NCI-H2107 (cell line): ENCODE data around the gene RBP4.
"Not testable (repeated sequence)": the region's sequence is repeated elsewhere in the genome, so short reads cannot be mapped to it uniquely, and the experiment has no call there.

Experiments
- DNase-seq: peaks from one replicate; lab custom pipeline; 2025; lab: John Stamatoyannopoulos, UW

Gene RBP4

DNA sequence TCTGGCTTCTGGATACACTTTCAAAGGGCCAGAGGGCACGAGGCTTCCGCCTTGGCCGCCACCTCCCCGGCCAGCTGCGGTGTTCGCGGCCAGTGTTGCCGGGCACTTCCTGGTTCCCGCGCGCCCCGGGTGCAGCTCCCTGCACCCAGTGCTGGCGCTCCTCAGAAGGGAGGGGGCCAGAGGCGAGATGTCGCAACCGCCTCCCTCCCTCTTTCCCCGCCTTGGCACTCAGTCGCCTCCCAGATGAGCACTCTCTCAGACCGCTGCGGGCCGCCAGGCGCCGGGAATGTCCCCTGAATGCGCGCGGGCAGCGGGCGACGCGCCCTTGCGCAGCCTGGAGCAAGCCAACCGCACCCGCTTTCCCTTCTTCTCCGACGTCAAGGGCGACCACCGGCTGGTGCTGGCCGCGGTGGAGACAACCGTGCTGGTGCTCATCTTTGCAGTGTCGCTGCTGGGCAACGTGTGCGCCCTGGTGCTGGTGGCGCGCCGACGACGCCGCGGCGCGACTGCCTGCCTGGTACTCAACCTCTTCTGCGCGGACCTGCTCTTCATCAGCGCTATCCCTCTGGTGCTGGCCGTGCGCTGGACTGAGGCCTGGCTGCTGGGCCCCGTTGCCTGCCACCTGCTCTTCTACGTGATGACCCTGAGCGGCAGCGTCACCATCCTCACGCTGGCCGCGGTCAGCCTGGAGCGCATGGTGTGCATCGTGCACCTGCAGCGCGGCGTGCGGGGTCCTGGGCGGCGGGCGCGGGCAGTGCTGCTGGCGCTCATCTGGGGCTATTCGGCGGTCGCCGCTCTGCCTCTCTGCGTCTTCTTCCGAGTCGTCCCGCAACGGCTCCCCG is 34.4 kb downstream of the RBP4 start, which contains the start of gene FFAR4:
FFAR4 (plus strand) TSS at position 231 of the 842 bp plus-strand sequence; CDS start at position 287, 56 bp downstream.
- no peak for DNase-seq

DNA sequence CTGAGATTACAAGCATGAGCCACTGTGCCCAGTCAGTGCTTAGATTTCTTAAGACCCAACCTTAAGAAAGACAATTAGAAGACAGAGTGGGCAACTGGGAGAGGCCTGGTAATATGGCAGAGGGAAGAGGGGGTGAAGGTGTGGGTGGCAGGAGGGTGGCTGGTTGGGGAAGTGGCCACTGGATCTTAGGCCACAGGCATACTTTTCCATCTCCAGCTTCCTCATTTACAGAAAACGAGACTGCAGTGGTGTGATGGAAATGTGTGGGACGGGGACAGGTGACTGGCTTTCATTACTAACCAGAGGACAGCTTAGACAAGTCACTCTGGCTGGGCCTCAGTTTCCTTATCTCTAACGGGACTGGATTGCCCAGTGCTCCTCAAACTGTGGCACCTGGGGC is 35.6 kb downstream of the RBP4 start:
- DNase-seq = no peak

DNA sequence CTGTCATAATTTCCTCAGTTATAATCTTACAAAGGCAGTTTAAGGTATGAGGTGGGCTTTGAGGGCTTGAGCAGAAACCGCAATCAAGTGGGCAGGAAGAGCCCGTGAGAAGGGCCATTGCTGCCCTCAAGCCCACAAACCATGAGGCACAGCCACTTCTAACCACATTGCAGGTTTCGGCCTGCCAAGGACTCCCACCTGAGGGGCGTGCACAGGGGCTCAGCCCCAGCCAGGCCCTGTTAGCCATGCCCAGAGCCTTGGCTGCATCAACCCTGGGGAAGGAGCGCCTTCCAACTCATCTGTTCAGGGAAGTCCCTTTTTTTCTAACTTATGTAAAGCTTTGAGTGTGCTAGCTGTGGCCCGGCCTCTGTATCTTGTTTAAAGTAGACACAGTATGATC is 40.5 kb downstream of the RBP4 start:
- DNase-seq = no peak

DNA sequence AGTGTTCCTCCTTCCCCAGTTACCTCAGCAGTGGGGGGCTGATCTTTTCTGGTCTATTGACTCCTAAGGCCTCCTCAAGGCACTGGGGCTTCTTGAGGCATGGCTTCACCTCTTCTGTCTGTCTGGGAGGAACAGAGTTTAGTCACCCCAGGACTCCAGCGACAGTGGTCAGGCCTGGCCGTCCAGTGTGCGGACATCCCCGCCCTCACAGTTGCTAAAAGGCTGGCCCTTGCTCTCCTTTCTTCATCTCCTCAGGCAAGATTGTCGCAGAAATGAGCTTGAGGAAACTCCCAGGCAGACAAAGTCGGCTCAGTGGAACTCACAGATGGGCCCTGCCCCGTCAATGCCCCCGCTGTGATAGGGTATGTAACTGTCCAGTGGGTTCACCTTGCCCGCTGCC is 41.5 kb downstream of the RBP4 start:
- DNase-seq = no peak

DNA sequence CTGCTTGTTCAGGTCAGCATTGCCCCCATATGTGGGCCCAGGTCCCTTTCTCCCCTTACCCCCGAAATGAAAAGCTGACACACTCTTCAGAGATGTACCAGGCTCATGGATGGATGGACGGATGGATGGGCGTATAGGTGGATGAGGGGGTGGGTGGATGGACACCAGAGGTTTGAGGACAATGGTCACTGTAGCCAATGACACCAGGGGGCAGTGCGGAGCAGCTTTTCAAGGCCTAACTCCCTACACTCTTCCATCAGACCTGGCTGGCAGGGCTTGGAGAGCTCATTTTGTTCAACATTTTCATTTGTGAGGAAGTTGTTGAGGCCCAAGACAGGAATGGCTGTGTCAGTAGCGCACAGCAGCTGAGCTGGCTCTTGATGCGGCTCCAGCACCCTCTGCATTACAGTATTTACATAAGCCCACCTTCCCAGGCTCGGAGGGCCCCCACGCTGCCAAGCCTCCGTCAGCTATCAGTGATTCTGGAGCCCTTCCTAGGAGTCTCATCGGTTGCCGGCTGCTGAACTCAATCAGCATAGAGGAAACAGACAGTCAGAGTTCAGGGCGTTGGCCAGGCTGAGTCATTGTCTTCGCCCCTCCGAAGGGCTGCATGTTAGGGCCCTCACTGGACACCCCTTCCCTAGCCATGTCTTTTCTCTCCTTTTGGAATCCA is 46.1 kb downstream of the RBP4 start:
- no peak for DNase-seq

DNA sequence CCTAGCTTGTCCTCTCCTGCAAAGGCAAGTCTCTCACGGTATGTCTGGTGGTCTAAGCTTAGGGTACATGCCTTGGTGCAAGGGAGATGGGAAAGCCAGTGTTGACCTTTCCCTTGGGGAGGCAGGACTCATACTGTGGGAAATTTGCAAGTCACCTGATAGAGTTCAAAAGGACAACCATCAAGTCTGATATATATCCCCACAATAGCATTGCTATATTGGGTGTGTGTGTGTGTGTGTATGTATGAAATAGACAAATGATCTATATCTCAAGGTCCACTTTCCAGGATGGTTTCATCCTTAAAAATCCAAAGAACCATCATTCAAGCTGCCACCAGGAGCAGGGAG is 46.7 kb downstream of the RBP4 start:
- DNase-seq = no peak

GRCh38 chr10:93553482-93554315 is 47.3 kb downstream of the RBP4 start:
- no peak for DNase-seq

GRCh38 chr10:93552780-93553179 is 48.3 kb downstream of the RBP4 start:
- DNase-seq = no peak

DNA sequence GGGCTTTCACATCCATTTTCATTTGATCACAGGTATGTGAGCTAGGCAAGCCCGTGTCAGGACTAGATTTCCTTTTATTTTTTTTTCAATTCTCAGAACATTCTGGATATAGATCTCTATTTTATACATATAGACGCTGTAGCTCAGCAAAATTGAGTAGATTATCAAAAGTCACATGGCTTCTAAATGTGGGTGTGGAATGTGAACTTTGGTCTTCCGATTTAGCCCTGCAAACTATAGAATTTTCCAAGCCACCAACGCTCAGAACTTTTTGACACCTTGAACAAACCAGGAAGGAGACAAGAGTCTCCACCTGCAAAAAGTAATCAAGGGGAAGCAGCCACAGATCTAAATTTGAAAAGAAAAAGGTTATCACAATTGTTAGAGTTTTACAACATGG is 50.4 kb downstream of the RBP4 start:
- DNase-seq = no peak

- DNase-seq = no peak
Measured at GRCh38 chr10:93548376-93549071, 52.5 kb downstream of the RBP4 start.

- DNase-seq = no peak
Measured at GRCh38 chr10:93547522-93547921, 53.5 kb downstream of the RBP4 start.

- DNase-seq = not testable (repeated sequence)
Measured at GRCh38 chr10:93546995-93547394, 54.0 kb downstream of the RBP4 start.

- DNase-seq = no peak
Measured at GRCh38 chr10:93542358-93542791, 58.7 kb downstream of the RBP4 start.
